Endothelial cell of hepatic sinusoid (primary cell): ENCODE data around the gene OR52B4.
"Not testable (repeated sequence)": the region's sequence is repeated elsewhere in the genome, so short reads cannot be mapped to it uniquely, and the experiment has no call there.

Source experiments
- in situ Hi-C: cut with HindIII; loops from 2 replicates; pipeline ENCODE4 v1.10.0; 2017; ENCODE audit warnings: low sequenced_read_pairs

Gene OR52B4

DNA sequence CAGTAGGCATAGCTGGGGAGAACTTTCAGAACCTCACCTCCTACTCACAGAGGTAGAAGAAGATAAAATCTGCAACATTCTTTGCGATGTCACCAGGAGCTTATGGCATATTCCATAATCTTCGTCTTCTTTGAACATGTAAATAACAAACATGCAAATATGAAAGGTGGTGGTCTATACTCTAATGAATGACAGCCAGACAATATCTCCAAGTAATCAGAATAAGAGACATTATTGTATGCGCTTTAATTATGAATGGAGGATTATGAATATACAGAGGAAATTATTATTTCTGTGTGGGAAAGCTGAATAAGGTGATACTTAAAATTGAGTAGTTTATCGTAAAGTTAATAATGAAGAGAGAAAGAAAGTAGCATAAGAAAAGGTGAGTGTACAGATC, at the start of gene OR52B4:
TSS of gene OR52B4 (minus strand) at position 101 of the 400 bp plus-strand sequence. CDS start at position 10, 91 bp downstream.
- in situ Hi-C loops = no loop called here

DNA sequence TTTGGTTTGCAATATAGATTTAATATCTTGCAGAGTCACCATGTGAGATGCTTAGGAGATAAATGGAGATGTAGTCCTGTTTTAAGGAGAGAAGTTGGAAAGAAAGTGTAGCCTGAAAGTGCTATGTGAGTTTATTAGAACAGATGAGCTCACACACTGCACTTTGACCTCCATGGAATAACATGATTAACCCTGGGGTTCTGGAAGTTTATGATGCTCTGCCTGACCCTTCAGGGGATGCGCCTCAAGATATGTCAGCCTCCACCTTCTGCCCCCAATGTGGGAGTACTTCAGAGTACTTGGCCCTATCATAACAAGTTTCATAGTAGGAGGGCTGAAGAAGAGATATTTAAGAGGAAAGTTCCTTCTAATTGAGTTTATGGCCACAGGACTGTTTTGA, 48.6 kb upstream of the OR52B4 start:
- in situ Hi-C loops = no loop called here

- in situ Hi-C loops = no loop called here
Observed at GRCh38 chr11:4416306-4416705, 48.1 kb upstream of the OR52B4 start.

GRCh38 chr11:4406206-4406605, 38.0 kb upstream of the OR52B4 start:
- in situ Hi-C loops = not testable (repeated sequence)

- in situ Hi-C loops = no loop called here
Observed at GRCh38 chr11:4393858-4394223, 25.7 kb upstream of the OR52B4 start.

DNA sequence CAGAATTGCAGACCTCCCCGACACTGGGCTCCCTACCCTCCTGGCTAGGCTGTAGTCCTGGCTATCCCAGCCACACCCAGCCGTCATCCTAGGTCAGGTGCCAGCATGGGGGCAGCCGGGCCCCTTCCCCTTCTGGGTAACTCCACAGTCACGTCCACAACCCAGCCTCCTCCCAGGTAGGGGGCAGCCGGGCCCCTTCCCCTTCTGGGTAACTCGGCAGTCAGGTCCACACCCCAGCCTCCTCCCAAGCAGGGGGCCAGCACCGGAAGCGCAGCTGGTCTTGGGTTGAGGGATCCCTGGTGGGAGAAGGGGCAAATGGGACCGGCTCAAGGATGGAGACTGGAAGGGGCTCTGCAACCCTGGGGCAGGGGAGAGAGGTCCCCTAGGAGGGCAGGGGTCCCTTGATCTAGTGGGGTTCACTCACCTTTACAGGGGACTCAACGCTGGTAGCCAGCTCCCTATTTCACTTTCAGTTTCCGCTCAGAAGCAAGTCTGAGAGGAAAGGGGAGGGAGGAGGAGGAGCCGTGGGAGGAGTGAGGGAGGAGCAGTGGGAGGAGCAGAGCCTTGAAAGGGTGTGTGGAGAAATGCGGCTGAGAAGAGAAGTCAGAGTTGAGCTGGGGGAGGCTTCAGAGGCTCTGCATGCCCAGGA, 25.1 kb upstream of the OR52B4 start, which contains the start of gene TRIM21:
TSS of gene TRIM21 (minus strand) at position 494 of the 649 bp plus-strand sequence. CDS start 3,293 bp downstream, outside the sequence.
- in situ Hi-C loops = no loop called here

GRCh38 chr11:4388221-4388620, 20.0 kb upstream of the OR52B4 start:
- in situ Hi-C loops = no loop called here

- in situ Hi-C loops = no loop called here
Observed at GRCh38 chr11:4385978-4386740, 18.0 kb upstream of the OR52B4 start.

DNA sequence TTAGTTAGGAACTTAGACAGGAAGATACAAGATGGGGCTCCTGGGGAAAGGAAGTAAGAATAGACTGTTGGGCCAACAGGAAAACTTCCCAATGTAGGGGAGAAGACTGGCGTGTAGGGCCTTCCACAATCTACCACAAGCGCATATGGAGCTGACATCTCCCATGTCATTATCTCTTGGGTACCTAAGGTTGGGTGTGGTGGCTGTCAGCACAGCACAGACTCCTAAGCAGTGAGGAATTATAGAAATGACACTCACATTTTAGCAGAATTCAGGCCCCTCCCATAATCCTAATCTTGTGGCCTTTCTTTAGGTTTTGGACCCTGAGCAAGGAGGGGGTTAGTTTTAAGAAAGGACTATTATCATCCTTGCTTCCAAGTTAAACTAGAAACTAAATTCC, 13.7 kb upstream of the OR52B4 start:
- in situ Hi-C loops = loop anchor here (5.0 kb wide), 1 partner anchor 40 kb away; no protein-coding TSS in a partner anchor

DNA sequence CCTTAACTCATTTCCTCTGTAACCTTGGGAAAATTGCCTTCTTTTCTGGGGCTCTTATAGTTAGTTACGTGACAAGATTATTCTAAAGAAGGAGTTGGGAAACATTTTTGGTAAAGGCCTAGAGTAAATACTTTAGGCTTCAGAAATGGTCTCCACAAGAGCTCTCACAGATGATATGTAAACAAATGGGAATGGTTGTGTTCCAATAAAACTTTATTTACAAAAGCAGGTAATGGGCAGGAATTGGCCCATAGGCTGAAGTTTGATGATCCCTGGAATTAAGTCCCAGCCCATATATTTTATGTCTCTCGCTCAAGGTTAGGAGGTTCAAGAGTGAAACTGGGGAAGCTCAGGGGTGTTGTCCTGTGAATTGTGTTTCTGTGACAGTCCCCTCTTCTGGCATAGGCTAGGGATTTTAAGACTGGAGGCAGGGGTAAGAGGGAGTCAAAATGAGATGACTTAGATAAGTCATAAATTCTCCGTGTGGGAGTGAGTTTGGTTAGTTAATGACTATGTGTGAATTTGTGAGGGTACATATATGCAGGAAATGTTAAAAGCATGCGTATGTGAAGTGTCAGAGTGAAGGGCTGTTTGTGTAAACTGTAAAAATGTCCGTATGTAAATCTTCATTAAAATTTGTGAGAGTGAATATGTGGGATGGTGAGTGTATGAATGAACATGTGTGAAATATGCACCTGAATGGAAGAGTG, 7.4 kb upstream of the OR52B4 start:
- in situ Hi-C loops = no loop called here

- in situ Hi-C loops = no loop called here
Observed at GRCh38 chr11:4370166-4370565, 2.0 kb upstream of the OR52B4 start.

DNA sequence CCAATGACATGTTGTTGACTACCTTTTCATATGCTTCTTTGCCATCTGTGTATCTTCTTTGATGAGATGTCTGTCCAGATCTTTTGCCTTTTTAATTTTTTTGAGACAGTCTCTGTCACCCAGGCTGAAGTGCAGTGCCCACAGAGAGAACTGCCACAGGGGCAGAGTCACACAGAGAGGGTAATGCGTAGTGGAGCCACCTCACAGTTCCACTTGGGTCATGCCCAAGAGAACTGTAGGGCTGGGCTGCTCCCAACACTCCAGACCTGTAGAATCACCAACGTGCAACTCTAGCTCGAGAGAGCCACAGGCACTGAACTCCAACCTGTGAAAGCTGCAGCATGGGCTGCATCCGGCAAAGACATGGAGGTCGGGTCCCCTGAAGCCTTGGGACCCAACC, 20.0 kb downstream of the OR52B4 start:
- in situ Hi-C loops = not testable (repeated sequence)

- in situ Hi-C loops = not testable (repeated sequence)
Observed at GRCh38 chr11:4345366-4345765, 22.8 kb downstream of the OR52B4 start.

GRCh38 chr11:4334356-4334755, 33.8 kb downstream of the OR52B4 start:
- in situ Hi-C loops = not testable (repeated sequence)
